Tongue (tissue), 1 donor: ENCODE results near the gene RAB6A. TPM values are rescaled to one million over a fixed set of nuclear protein-coding genes. Genes with fewer than 3 reads are reported as not detected.

ENCODE experiments used
- total RNA-seq: library from RNA; depleted of rRNA; stranded (reverse); fragments of >200 nt; gene quantifications from one replicate; pipeline ENCODE4 v1.2.3, GENCODE V29; 2014

RAB6A gene
- total RNA-seq, 1 donor from 2014 or later, result 158 TPM

Other genes with a start within 250 kb of the RAB6A start
- gene FAM168A, start 163.0 kb downstream of the RAB6A start, total RNA-seq, result 28.8 TPM
- 4.5 TPM for gene PLEKHB1, start 114.5 kb downstream of the RAB6A start, total RNA-seq
- gene MRPL48, start 26.8 kb upstream of the RAB6A start, total RNA-seq, result 19.8 TPM
- gene COA4, start 115.8 kb upstream of the RAB6A start, total RNA-seq, result 45.6 TPM
- 20.1 TPM for gene PAAF1, start 115.9 kb upstream of the RAB6A start, total RNA-seq
- gene DNAJB13, start 190.0 kb upstream of the RAB6A start, total RNA-seq, result not detected
- gene UCP2, start 221.8 kb upstream of the RAB6A start, total RNA-seq, result 73.2 TPM
- gene UCP3, start 248.0 kb upstream of the RAB6A start, total RNA-seq, result 1.4 TPM